Panc1 (cell line): ENCODE measurements around the gene EEF2K. TPM values are rescaled to one million over a fixed set of nuclear protein-coding genes. Genes with fewer than 3 reads are reported as not detected.

Experiments used
- ATAC-seq: fragments of 200-7000 bp; cut with Tn5 transposase; 2 replicates; pipeline ENCODE4 v1.9.1; 2020; ENCODE audit warnings: mild to moderate bottlenecking, moderate library complexity
- BruUV-seq: library from RNA; stranded (reverse); fragments of 400-500 nt; replicated peaks from 2 replicates; lab custom pipeline; 2021; lab: Mats Ljungman, UMichigan
- CTCF ChIA-PET: fragments of 300-600 bp; sonication (Branson Sonifier 250); formaldehyde crosslinking; loops from one replicate; lab custom pipeline; 2022; ENCODE audit warnings: antibody characterized with exemption; lab: Charles Lee
- POLR2A ChIA-PET: fragments of 300-600 bp; sonication (Branson Sonifier 250); formaldehyde crosslinking; loops from one replicate; lab custom pipeline; 2022; ENCODE audit warnings: antibody characterized with exemption; lab: Charles Lee
- DNase-seq: peaks from one replicate; pipeline ENCODE4 v3.0.0-alpha.2; 2010; ENCODE audit warnings: low read depth, low spot score
- H3K27ac ChIP-seq: 2 replicates; pipeline ENCODE4 v1.5.1; 2011; ENCODE audit warnings: mild to moderate bottlenecking, low read length, inconsistent platforms
- H3K27me3 ChIP-seq: fragments of 200-500 bp; sonication (Bioruptor generic); 2 replicates; pipeline ENCODE4 v1.6.0; 2014; ENCODE audit warnings: low read length, inconsistent platforms; ENCODE audit not compliant: control insufficient read depth, insufficient read depth
- H3K36me3 ChIP-seq: fragments of 200-500 bp; sonication (Bioruptor generic); 2 replicates; pipeline ENCODE4 v1.5.1; 2014; ENCODE audit warnings: inconsistent platforms, mild to moderate bottlenecking, low read length, moderate library complexity; ENCODE audit not compliant: control insufficient read depth, insufficient read depth
- H3K4me1 ChIP-seq: 2 replicates; pipeline ENCODE4 v1.5.1; 2011; ENCODE audit warnings: inconsistent platforms, mild to moderate bottlenecking, low read length, moderate library complexity; ENCODE audit not compliant: control insufficient read depth, insufficient read depth
- H3K4me3 ChIP-seq, 2 experiments: 2 replicates each; pipeline ENCODE4 v1.5.1; 2011 to 2012; ENCODE audit warnings: low read depth in 2 of 2, low read length in 2 of 2, mild to moderate bottlenecking in 2 of 2, inconsistent platforms in 1 of 2, moderate library complexity in 1 of 2
- H3K9me3 ChIP-seq: fragments of 200-500 bp; sonication (Bioruptor generic); 2 replicates; pipeline ENCODE4 v1.5.1; 2014; ENCODE audit warnings: low read depth, mild to moderate bottlenecking, inconsistent platforms, low read length, moderate library complexity; ENCODE audit not compliant: control insufficient read depth, insufficient read depth
- POLR2AphosphoS5 ChIP-seq: IDR thresholded peaks from 2 replicates; pipeline ENCODE4 v1.6.1; 2012; ENCODE audit warnings: mild to moderate bottlenecking, low read depth, low read length, moderate library complexity
- REST ChIP-seq, 2 experiments: IDR thresholded peaks; 2 replicates each; pipeline ENCODE4 v1.6.1; 2011 to 2012; ENCODE audit warnings: low read depth in 2 of 2, control low read depth in 1 of 2, low read length in 1 of 2, mild to moderate bottlenecking in 1 of 2, moderate library complexity in 1 of 2; ENCODE audit not compliant: insufficient read depth in 1 of 2
- SIN3A ChIP-seq: IDR thresholded peaks from 2 replicates; pipeline ENCODE4 v1.6.1; 2012; ENCODE audit warnings: low read depth, mild to moderate bottlenecking, low read length, moderate library complexity, borderline replicate concordance; ENCODE audit not compliant: insufficient read depth
- TCF7L2 ChIP-seq: IDR thresholded peaks from 2 replicates; pipeline ENCODE4 v1.6.1; 2011; ENCODE audit warnings: mild to moderate bottlenecking, low read depth, low read length, inconsistent platforms
- in situ Hi-C: cut with HindIII; loops from 2 replicates; pipeline ENCODE4 v1.10.0; 2016; ENCODE audit warnings: low sequenced_read_pairs, low pct_unique_long_range_greater_than_20kb
- intact Hi-C: fragments of 100-400 bp; cut with micrococcal nuclease; formaldehyde crosslinking; loops from one replicate; pipeline ENCODE4 v1.10.0; 2022; ENCODE audit not compliant: unreplicated experiment
- total RNA-seq: library from RNA; stranded (reverse); gene quantifications from one replicate; pipeline ENCODE4 v1.2.1, GENCODE V29; 2021; ENCODE audit not compliant: unreplicated experiment
- TF ChIP-seq, protein P1 (sequence below): fragments of 450-650 bp; IDR thresholded peaks from 2 replicates; pipeline ENCODE4 v1.5.1; 2017; ENCODE audit warnings: mild to moderate bottlenecking

The EEF2K gene
- total RNA-seq, 1 experiment from 2014 or later: 15.0 TPM

DNA sequence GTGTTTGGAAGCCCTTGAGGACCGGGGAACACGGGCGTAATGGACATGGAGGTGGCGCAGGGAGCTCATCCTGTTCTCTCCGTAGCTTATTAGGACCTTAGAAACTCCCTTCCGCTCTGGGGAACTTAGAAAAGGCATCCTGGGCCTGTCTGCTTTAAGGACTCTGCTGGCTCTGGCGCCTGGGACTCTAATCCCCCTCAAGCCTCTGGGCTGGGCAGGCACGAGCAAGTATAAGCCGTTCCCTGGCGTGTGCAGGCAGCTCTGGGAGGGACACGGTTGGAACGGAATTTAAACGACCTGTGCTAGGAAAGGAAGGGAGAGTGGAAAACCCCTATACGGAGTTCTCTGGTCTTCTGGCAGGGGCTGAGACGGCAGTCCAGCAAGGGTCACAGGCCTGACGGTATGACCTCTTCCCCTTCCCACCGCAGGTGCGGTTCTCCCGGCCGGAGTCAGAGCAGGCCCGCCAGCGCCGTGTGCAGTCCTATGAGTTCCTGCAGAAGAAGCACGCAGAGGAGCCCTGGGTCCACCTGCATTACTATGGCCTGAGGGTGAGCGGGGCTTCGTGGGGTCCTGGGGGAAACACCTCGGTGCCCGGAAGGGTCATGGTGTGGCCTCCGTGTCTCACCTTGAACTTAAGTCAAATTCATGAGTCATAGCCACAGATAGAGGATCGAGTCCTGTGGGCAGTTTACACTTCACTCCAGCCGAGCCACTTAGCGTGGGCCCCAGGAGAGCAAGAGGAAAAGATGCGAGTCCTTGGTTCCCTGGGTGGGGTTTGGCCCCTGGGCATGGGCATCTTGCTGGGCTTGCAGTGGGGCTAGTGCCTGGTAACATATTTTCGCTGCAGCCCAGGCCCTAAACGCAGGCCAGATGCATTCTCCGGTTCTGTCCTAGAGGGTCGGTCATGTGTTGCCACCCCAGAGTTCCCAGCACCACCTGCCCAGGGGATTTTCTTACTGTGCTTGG, 108.9 kb downstream of the EEF2K start:
- CTCF ChIA-PET: no interaction called here
- BruUV-seq: no TSS peak

DNA sequence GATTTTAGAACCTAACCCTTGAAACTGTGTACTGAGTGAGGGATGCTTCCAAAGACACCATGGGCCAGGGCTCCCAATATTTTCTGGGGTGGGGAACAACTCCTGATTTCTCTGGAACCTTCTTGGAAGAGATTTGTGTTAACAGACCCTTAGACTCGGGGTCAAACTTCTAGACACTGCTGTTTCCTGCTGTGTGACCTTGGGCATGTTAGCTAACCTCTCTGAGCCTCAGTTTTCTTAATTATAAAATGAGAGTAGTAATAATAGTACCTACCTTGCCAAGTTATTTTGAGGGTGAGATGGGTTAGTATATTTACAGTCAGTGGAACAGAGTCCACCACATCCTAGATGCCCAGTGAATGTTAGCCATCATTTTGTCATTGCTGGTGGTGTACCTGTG, 109.9 kb downstream of the EEF2K start:
- Histone ChIP-seq H3K4me3 (no peak overlapping the region), H3K9me3 (no peaks in the 10 kb centered on the region), H3K27ac (no peak overlapping the region), H3K4me1 (no peaks in the 10 kb centered on the region), H3K27me3 (no peaks in the 10 kb centered on the region), H3K36me3 (no peaks in the 10 kb centered on the region; the same call in 1 of the 2 replicates)
- ChIA-PET POLR2A (interaction anchor here (0.6 kb wide), 1 partner anchor 50 kb away, joined by 4 read pairs; no protein-coding TSS in a partner anchor), CTCF (no interaction called here)
- intact Hi-C loops: no loop called here
- TF ChIP-seq REST (IDR thresholded peaks at IDR 0.05; ENCODE audit: insufficient read depth in 1 of 2, low read depth in 2 of 2, low read length in 1 of 2): no peak
- TF ChIP-seq SIN3A: no peak
- TF ChIP-seq, protein P1, sequence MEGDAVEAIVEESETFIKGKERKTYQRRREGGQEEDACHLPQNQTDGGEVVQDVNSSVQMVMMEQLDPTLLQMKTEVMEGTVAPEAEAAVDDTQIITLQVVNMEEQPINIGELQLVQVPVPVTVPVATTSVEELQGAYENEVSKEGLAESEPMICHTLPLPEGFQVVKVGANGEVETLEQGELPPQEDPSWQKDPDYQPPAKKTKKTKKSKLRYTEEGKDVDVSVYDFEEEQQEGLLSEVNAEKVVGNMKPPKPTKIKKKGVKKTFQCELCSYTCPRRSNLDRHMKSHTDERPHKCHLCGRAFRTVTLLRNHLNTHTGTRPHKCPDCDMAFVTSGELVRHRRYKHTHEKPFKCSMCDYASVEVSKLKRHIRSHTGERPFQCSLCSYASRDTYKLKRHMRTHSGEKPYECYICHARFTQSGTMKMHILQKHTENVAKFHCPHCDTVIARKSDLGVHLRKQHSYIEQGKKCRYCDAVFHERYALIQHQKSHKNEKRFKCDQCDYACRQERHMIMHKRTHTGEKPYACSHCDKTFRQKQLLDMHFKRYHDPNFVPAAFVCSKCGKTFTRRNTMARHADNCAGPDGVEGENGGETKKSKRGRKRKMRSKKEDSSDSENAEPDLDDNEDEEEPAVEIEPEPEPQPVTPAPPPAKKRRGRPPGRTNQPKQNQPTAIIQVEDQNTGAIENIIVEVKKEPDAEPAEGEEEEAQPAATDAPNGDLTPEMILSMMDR: no peak
- no peak for TF ChIP-seq POLR2AphosphoS5
- no peak for TF ChIP-seq TCF7L2
- ATAC-seq (no peak), DNase-seq (no peak)
- BruUV-seq: no TSS peak
- in situ Hi-C loops: no loop called here

More for the DNA sequence above, 108.9 kb downstream of the EEF2K start:
- TF ChIP-seq POLR2AphosphoS5 (no peak), REST (IDR thresholded peaks at IDR 0.05; ENCODE audit: insufficient read depth in 1 of 2, low read depth in 2 of 2, low read length in 1 of 2) (no peak), TCF7L2 (no peak), SIN3A (no peak)
- TF ChIP-seq, protein P1: no peak
- Histone ChIP-seq H3K4me1 (no peaks in the 10 kb centered on the region), H3K27me3 (no peaks in the 10 kb centered on the region), H3K36me3 (no peaks in the 10 kb centered on the region; the same call in 1 of the 2 replicates), H3K9me3 (no peaks in the 10 kb centered on the region), H3K27ac (no peak overlapping the region), H3K4me3 (no peak overlapping the region)
- POLR2A ChIA-PET: no interaction called here
- intact Hi-C loops (no loop called here), in situ Hi-C loops (no loop called here)
- DNase-seq (no peak), ATAC-seq (no peak; the same call in 1 of the 2 replicates)
